BLaER1 treated with 17β-estradiol and CSF1 and Interleukin-3, amounts not matched to agents 10 nM and 100 nM (cell line): ENCODE measurements around the gene HES4.

Experiments used
- H3K27ac ChIP-seq, 11 experiments: shearing (Covaris generic); formaldehyde crosslinking; 2 replicates each; pipeline ENCODE4 v1.8.1; 2022
- H3K27me3 ChIP-seq, 11 experiments: shearing (Covaris generic); formaldehyde crosslinking; 2 replicates each; pipeline ENCODE4 v1.8.1; 2022
- H3K36me3 ChIP-seq, 11 experiments: shearing (Covaris generic); formaldehyde crosslinking; 2 replicates each; pipeline ENCODE4 v1.8.1; 2022
- H3K4me1 ChIP-seq, 10 experiments: shearing (Covaris generic); formaldehyde crosslinking; 2 replicates each; pipeline ENCODE4 v1.8.1; 2022
- H3K4me2 ChIP-seq, 11 experiments: shearing (Covaris generic); formaldehyde crosslinking; 2 replicates each; pipeline ENCODE4 v1.8.1; 2022
- H3K4me3 ChIP-seq, 10 experiments: shearing (Covaris generic); formaldehyde crosslinking; 2 replicates each; pipeline ENCODE4 v1.8.1; 2022
- H3K9ac ChIP-seq, 11 experiments: shearing (Covaris generic); formaldehyde crosslinking; 2 replicates each; pipeline ENCODE4 v1.8.1; 2022
- H3K9me3 ChIP-seq, 11 experiments: shearing (Covaris generic); formaldehyde crosslinking; replicated peaks in 1 of 11; 2 replicates each; pipeline ENCODE4 v1.8.1; 2022
- H4K20me1 ChIP-seq, 11 experiments: shearing (Covaris generic); formaldehyde crosslinking; 2 replicates each; pipeline ENCODE4 v1.8.1; 2022
- Cebpa-rat ChIP-seq, 11 experiments: shearing (Covaris generic); IDR thresholded peaks; 2 replicates each; pipeline ENCODE4 v1.8.1; 2022

Gene HES4

DNA sequence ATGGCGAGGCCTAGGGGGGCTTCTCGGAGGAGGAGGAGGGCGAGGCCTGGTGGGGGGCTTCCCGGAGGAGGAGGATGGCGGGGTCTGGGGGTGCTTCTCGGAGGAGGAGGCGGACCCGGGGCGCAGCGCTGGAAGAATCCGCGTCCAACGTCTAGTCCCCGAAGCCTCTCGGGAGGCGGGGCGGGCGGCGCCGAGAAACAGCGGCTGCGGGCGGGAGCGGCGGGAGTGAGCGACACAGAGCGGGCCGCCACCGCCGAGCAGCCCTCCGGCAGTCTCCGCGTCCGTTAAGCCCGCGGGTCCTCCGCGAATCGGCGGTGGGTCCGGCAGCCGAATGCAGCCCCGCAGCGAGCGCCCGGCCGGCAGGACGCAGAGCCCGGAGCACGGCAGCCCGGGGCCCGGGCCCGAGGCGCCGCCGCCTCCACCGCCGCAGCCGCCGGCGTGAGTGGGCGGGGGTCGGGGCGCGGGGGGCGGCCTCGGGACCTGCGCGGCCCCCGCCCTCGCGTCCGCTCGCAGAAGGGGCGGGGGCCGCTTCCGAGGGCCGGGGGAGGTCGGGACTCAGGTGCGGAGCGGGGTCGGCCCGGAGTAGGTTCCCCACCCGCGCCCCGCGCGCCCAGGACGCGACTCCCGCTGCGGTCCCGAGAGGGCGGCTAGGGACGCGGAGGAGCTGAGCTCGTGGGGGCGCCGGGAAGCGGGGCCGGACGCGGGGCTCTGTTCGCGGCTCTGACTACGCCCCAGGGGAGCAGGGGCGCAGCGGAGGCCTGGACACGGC, 39.4 kb downstream of the HES4 start, which contains the start of gene KLHL17:
Gene KLHL17 (plus strand): TSS at position 222 of the 769 bp plus-strand sequence. CDS start 110 bp downstream, at position 332.
- Histone ChIP-seq H3K36me3 (peaks cover 21 to 50% (median 41%) of the 10 kb centered on the region in 11 experiments), H3K4me2 (peak within 1 kb of the TSS; percentile 91 to 100 (median 97)), H3K9me3 (no peaks in the 10 kb centered on the region), H3K27me3 (peaks cover 6 to 17% (median 7%) of the 10 kb centered on the region in 11 experiments; a peak in 18 of 22 replicates), H3K4me3 (peak within 1 kb of the TSS; percentile 84 to 100 (median 96)), H3K27ac (peak within 1 kb of the TSS; percentile 32 to 84 (median 70); a peak in 21 of 22 replicates), H3K9ac (peak within 1 kb of the TSS; percentile 70 to 92 (median 86)), H3K4me1 (peaks cover 43 to 55% (median 48%) of the 10 kb centered on the region in 10 experiments), H4K20me1 (peaks cover 0 to 71% (median 45%) of the 10 kb centered on the region in 11 experiments; a peak in 19 of 22 replicates)
- TF ChIP-seq Cebpa-rat (IDR thresholded peaks at IDR 0.05) = no peak

DNA sequence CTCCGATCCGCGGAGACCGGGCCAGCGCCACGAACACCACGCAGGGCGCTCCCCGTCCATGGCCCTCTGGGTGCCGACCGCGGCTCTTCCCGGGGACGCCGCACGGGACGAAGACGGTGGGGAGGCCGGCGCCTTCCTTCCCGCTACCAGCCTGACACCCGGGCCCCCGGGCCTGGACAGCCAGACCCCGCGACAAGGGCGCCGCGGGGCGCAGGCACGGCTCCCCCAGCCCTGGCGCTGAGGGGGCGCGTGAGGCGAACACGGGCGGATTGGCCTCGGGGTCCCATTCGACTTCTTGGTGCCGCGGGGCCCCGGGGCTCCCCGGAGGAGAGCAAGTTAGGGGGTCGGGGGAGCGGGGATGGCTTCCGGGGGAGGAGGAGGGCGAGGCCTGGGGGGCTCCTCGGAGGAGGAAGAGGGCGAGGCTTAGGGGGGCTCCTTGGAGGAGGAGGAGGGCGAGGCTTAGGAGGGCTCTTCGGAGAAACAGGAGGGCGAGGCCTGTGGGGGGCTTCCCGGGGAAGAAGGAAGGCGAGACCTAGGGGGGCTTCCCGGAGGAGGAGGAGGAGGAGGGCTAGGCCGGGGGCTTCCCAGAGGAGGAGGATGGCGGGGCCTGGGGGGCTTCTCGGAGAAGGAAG, 40.0 kb downstream of the HES4 start:
- Histone ChIP-seq H3K27me3 (peaks cover 6 to 17% (median 7%) of the 10 kb centered on the region in 11 experiments; a peak in 18 of 22 replicates), H3K4me1 (peaks cover 49 to 58% (median 52%) of the 10 kb centered on the region in 10 experiments), H3K9me3 (no peaks in the 10 kb centered on the region), H3K27ac (peak overlapping the region; percentile 32 to 84 (median 70); a peak in 21 of 22 replicates), H4K20me1 (peaks cover 0 to 72% (median 51%) of the 10 kb centered on the region in 11 experiments; a peak in 19 of 22 replicates), H3K4me3 (peak overlapping the region; percentile 84 to 100 (median 96)), H3K4me2 (peak overlapping the region; percentile 91 to 100 (median 97)), H3K36me3 (peaks cover 23 to 50% (median 45%) of the 10 kb centered on the region in 11 experiments), H3K9ac (peak overlapping the region; percentile 70 to 92 (median 86))
- TF ChIP-seq Cebpa-rat (IDR thresholded peaks at IDR 0.05) = no peak

DNA sequence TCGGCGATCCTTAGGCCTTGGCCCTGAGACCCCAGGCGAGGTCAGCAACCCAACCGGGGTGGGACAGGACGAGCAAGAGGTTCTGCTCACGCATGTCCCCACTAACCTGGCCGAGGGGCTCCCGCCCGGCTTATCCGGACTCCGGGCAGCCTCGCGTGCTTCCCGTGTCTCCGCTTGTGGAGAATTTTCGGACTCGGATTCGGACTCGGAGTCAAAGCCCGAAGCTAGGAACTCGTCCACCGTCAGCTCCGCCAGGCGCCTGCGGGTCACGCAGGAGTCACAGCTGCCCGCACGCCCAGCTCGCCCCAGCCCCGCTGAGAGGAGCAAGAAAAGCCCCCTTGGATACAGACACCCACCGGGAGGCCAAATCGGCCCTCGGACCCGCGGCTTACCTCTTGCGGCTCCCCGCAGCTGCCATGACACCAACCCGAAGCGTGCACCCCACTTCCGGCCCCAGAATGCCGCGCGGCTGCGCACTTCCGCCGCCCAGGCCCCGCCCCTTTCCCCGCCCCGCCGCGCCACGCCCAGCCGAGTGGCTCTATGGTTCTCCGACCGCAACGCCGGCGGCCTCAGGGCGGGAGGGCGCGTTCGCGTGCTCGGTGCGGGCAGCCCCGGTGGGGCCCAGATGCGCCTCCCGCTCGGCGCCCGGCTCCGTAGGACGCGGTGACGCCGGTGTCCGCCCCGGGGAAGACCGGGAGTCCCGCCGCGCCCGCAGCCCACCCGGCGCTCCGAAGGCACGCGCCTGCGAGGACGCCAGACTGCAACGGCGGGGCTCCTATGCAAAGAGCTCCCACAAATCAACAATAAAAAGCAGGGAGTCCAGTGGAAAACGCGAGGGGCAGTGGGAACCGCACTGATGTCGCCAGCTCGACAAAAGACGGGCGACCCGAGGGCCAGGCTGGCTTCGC, 40.8 kb downstream of the HES4 start, which contains the start of gene NOC2L:
Gene NOC2L (minus strand): TSS at position 434 of the 908 bp plus-strand sequence. CDS start 16 bp downstream, at position 418.
- Histone ChIP-seq H3K4me2 (peak within 1 kb of the TSS; percentile 96 to 100 (median 98)), H3K36me3 (peaks cover 31 to 57% (median 51%) of the 10 kb centered on the region in 11 experiments), H3K9ac (peak within 1 kb of the TSS; percentile 76 to 94 (median 88)), H4K20me1 (peaks cover 0 to 79% (median 59%) of the 10 kb centered on the region in 11 experiments; a peak in 19 of 22 replicates), H3K27me3 (peaks cover 6 to 17% (median 7%) of the 10 kb centered on the region in 11 experiments; a peak in 18 of 22 replicates), H3K27ac (peak within 1 kb of the TSS; percentile 54 to 86 (median 74)), H3K4me1 (peaks cover 49 to 58% (median 52%) of the 10 kb centered on the region in 10 experiments), H3K9me3 (no peaks in the 10 kb centered on the region), H3K4me3 (peak within 1 kb of the TSS; percentile 84 to 100 (median 96))
- TF ChIP-seq Cebpa-rat (IDR thresholded peaks at IDR 0.05) = no peak

DNA sequence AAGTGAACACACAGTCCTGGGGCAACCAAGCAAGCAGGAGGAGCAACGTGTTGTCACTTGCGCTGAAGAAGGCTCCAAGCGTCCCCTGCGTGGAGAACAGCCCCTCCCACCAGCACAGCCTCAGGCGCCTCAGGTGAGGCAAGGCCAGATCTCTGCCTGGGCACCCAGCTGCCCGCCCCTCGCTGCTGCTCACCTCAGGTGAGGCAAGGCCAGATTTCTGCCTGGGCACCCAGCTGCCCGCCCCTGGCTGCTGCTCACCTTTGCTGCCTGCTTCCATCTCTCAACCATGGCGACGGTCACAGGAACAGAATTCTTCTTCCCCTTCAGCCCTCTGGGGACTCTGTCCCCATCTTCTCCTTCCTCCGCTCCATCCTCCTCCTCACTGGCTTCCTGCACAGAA, 43.3 kb downstream of the HES4 start:
- Histone ChIP-seq H3K4me2 (peak overlapping the region; percentile 84 to 99 (median 96); a peak in 21 of 22 replicates), H3K27me3 (peaks cover 6 to 17% (median 7%) of the 10 kb centered on the region in 11 experiments; a peak in 18 of 22 replicates), H3K4me3 (no peak overlapping the region), H3K27ac (no peak overlapping the region), H3K9ac (peak overlapping the region in 9 of 11 experiments; percentile 19 to 94 (median 89); a peak in 10 of 22 replicates), H3K4me1 (peaks cover 47 to 54% (median 51%) of the 10 kb centered on the region in 10 experiments), H3K9me3 (no peaks in the 10 kb centered on the region), H3K36me3 (peaks cover 44 to 61% (median 58%) of the 10 kb centered on the region in 11 experiments), H4K20me1 (peaks cover 0 to 82% (median 78%) of the 10 kb centered on the region in 11 experiments; a peak in 19 of 22 replicates)
- TF ChIP-seq Cebpa-rat (IDR thresholded peaks at IDR 0.05) = no peak

DNA sequence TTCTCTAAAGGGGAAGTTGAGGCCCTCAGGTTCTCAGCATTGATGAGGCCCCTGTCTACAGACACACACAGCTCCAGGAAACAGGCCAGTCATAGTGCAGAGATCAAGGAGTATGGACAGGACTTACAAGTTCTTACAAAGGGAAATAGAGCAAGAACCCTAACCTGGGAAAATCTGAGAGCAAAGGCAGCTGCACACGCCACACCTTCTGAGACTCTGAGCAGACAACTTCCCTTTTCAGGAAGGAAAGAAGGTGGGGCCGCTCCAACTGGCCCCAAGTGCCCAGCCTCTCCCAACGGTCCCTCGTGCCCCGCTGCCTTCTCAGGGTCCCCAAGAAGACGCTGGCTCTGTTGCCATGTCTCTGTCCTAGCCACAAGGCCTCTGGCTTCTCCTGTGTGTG, 44.4 kb downstream of the HES4 start:
- peaks cover 39 to 48% (median 45%) of the 10 kb centered on the region in 10 experiments for H3K4me1 ChIP-seq
- TF ChIP-seq Cebpa-rat (IDR thresholded peaks at IDR 0.05) = no peak
- peak overlapping the region in 4 of 11 experiments; percentile 10 to 57 (median 26); a peak in 4 of 22 replicates for H3K9ac ChIP-seq
- peaks cover 6 to 85% (median 83%) of the 10 kb centered on the region in 11 experiments; a peak in 21 of 22 replicates for H4K20me1 ChIP-seq
- H3K4me2 ChIP-seq = peak overlapping the region in 8 of 11 experiments; percentile 4 to 99 (median 94); a peak in 14 of 22 replicates
- no peak overlapping the region for H3K4me3 ChIP-seq
- H3K9me3 ChIP-seq = no peaks in the 10 kb centered on the region
- H3K36me3 ChIP-seq = peaks cover 56 to 72% (median 69%) of the 10 kb centered on the region in 11 experiments
- H3K27me3 ChIP-seq = peaks cover 6 to 11% (median 7%) of the 10 kb centered on the region in 11 experiments; a peak in 18 of 22 replicates
- H3K27ac ChIP-seq = no peak overlapping the region

DNA sequence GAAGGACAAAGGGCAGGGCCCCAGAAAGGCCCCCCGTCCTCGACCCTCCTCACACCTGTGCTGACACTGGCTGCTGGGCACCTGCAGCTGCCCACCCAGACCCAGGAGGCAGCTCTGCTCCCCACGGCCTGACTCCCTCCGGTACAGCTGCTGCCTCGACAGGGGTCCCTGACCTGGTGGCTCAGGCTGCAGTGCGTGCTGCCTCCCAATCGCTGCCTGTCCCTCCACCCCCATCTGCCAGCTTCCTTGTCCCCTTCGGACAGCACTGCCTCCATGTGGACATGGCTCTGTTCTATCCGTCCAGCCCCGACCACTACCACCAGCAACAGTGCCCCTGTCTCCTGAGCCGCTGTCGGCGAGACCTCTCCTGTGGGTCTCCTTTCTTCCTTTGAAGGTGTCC, 45.0 kb downstream of the HES4 start:
- peak overlapping the region in 5 of 11 experiments; percentile 54 to 99 (median 96); a peak in 8 of 22 replicates for H3K4me2 ChIP-seq

DNA sequence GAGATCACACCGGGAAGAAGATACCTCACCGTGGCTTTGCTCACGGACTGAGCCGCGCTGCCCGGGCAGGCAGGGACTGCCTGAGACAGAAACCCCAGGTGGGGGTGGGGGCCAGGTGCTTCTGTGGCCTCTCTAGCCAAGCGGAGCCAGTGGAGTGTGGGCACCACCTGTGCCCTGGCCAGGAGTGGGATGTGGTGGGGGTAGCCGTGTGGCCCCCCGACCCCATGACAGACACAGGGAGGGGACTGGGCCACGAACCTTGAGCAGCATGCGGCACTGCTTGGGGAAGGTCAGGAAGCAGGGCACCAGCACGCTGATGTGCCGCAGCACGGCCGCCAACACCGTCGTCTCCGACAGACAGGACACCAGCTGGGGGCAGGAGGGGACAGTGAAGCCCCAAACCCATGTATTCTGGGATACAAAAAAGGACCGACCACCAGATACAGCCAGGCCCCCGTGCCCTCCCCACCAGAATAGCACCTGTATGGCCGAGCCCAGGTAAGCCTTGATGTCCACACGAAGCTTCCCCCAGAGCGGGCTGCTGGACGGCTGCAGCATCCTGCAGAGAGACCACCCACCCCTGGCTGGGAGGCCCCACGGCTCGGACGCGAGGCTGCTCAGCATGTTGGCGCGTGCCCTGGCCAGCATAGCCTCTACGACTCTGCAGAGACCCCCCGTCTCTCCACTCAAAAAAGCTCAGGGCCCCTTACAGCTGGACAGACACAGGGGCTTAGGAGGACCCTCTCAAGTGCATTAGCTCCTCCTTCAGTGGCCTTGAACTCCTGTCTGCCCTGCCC, 46.2 kb downstream of the HES4 start:
- Histone ChIP-seq H3K27me3 (no peaks in the 10 kb centered on the region), H3K36me3 (peaks cover 73 to 90% (median 87%) of the 10 kb centered on the region in 11 experiments), H3K4me3 (no peak overlapping the region), H3K27ac (no peak overlapping the region), H3K4me1 (peaks cover 30 to 39% (median 35%) of the 10 kb centered on the region in 10 experiments), H4K20me1 (peaks cover 19 to 100% (median 99%) of the 10 kb centered on the region in 11 experiments; a peak in 21 of 22 replicates), H3K9ac (no peak overlapping the region), H3K4me2 (no peak overlapping the region), H3K9me3 (no peaks in the 10 kb centered on the region)
- no peak for TF ChIP-seq Cebpa-rat (IDR thresholded peaks at IDR 0.05)

More for the DNA sequence above, 45.0 kb downstream of the HES4 start:
- H3K27me3 ChIP-seq = peaks cover 6 to 7% (median 7%) of the 10 kb centered on the region in 11 experiments; a peak in 18 of 22 replicates
- H3K9me3 ChIP-seq = no peaks in the 10 kb centered on the region
- peaks cover 12 to 90% (median 88%) of the 10 kb centered on the region in 11 experiments; a peak in 21 of 22 replicates for H4K20me1 ChIP-seq
- no peak for TF ChIP-seq Cebpa-rat (IDR thresholded peaks at IDR 0.05)
- no peak overlapping the region for H3K4me3 ChIP-seq
- no peak overlapping the region for H3K27ac ChIP-seq
- peaks cover 61 to 78% (median 75%) of the 10 kb centered on the region in 11 experiments for H3K36me3 ChIP-seq
- peaks cover 37 to 45% (median 42%) of the 10 kb centered on the region in 10 experiments for H3K4me1 ChIP-seq
- H3K9ac ChIP-seq = peak overlapping the region in 2 of 11 experiments; percentile 15 to 57; a peak in 2 of 22 replicates
